RKO (cell line): ENCODE data around the gene FAU.
A peak's percentile ranks its signal among the peaks of the same experiment; 100 is the strongest.
"Not testable (repeated sequence)": the region's sequence is repeated elsewhere in the genome, so short reads cannot be mapped to it uniquely, and the experiment has no call there.

Experiments used
- DNase-seq: peaks from one replicate; pipeline ENCODE4 v3.0.0-alpha.2; 2016; ENCODE audit warnings: low spot score

Gene FAU

DNA sequence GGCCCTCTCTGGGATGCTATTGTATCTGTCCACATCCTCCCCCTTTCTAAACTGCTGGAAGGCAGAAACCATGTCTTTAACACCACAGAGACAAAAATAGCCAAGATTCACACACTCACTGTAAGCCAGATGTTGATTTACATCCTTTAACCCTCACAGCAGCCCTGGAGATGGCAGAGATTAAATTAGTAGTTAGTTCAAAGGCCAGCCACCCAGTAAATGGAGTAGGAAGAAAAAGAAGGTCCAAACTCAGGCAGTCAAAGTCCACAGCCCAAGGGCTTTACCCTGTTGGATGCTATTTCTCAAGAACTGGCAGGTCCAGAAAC, 2.3 kb downstream of the FAU start:
- no peak for DNase-seq

DNA sequence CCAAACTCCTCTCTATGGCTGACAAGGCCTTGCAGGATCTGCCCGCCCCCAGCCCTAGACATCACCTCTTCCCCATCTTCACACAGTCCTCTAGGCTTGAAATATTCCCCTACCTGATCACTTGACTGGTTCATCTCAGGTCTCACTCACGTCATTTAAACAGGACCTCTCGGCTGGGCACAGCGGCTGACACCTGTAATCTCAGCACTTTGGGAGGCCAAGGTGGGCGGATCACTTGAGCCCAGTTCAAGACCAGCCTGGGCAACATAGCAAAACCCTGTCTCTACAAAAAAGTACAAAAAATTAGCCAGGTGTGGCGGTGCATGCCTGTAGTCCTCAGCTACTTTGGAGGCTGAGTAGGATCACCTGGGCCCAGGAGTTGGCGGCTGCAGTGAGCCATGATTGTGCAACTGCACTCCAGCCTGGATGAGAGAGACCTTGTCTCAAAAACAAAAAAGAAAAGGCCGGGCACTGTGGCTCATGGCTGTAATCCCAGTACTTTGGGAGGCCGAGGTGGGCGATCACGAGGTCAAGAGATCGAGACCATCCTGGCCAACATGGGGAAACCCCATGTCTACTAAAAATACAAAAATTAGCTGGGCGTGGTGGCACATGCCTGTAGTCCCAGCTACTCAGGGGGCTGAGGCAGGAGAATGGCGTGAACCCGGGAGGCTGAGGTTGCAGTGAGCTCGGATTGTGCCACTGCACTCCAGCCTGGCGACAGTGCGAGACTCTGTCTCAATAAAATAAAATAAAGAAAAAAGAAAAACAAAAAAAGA, 2.9 kb downstream of the FAU start:
- DNase-seq: not testable (repeated sequence)

- DNase-seq: no peak
Observed at GRCh38 chr11:65118097-65118837, 3.7 kb downstream of the FAU start.

DNA sequence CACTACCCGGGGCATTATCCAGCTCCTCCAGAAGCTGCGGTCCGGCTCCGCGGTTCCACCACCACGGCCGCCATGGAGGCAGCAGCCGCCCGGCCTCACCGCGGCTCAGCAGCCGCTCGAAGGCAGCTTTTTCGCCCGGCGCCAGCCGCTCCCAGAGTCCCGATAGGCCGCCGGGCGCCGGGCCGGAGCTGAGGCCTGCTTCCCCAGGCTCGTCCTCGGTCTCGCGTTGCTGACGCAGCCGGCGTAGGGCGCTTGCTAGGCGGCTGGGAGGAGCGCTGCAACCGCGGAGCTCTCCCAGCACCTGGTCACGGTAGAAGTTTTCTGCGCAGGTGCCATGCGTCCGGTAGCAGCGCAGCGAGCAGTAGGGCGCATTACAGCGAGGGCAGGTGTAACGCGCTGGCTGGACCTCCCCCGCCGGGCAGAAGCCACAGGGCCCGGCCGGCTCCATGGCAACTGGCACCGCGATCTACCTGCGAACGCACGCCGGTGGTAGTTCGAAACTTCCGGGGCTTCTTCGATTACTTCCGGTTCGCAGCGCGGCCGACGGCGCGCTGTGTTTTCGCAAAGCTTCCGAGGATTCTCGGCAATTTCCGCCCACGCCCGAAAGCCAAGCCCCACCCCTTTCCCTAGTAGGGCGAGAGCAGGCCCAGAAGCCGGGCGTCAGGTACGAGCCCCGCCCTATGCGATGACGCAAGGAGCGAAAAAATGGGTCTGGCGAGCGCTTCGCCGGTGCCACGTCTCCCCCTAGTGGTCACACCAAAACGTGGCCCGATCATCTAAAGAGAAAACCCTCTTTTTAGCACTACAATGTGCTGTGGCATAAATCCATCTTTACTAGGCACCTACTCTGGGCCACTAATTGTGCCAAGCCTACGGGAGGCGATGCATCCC, 4.5 kb downstream of the FAU start, which contains the start of gene ZNHIT2:
Gene ZNHIT2 (minus strand): TSS at position 496 of the 891 bp plus-strand sequence. CDS start 48 bp downstream, at position 448.
- peak; percentile 98 for DNase-seq

DNA sequence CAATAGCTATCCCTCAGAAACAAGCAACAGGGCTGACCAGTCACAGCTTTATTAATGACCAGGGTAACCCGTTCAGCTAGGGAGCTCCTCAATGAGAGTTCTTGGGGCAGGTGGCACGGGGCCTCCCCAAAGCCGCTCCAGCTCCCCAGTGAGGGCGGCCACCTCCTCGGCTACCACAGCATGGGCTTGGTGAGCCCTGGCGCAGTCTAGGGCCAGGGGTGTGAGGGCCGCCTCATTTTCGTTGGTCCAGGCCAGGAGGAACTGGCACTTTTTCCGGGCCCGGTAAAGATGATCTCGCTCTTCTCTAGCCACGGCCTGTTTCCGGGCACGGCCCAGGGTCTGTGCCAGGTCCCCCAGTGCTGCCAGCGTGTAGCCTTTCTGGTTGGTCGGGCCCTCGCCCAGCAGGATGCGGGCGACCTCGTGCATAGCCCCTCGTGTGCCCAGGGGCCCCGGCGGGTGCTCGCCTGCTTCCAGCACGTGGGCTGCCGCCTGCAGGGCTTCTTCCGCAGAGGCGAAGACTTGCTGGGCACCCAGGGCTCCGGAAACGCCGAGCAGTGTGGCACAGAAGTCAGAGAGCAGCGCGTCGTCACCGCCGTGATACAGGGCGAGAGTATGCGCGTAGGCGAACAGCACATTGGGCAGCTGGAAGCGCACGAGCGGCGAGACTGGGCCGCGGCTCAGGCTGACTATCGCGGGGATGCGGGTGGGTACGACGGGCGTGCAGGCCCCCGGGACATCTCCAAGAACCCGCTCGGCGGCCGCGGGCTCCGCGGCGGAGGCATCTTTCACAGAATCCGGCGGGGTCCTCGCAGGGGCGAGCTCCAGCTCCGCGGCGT, 5.3 kb downstream of the FAU start:
- DNase-seq: peak; percentile 93

- no peak for DNase-seq
Observed at GRCh38 chr11:65115361-65116082, 6.4 kb downstream of the FAU start.

DNA sequence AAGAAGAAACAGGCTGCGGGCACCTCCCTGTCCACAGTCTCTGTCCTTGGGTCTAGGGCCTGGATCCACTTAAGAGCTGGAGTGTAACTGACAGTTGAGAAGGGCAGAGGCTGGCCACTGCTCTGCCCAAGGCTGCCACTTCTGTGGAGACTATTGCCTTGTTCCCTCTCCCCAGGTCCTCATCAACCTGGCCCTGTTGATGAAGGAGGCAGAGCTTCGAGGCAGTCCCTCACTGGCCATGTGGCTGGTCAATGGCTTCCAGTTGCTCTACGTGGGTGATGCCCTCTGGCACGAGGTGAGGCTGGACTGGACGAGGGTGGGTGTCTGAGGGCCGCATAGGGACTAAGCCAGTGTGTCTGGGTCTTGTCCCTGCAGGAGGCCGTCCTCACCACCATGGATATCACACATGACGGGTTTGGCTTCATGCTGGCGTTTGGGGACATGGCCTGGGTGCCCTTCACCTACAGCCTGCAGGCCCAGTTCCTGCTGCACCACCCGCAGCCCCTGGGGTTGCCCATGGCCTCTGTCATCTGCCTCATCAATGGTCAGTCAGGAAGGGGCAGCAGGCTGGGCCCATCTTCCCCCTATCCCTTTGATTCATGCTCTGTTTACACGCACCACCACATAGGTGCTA, 7.3 kb downstream of the FAU start:
- no peak for DNase-seq

DNA sequence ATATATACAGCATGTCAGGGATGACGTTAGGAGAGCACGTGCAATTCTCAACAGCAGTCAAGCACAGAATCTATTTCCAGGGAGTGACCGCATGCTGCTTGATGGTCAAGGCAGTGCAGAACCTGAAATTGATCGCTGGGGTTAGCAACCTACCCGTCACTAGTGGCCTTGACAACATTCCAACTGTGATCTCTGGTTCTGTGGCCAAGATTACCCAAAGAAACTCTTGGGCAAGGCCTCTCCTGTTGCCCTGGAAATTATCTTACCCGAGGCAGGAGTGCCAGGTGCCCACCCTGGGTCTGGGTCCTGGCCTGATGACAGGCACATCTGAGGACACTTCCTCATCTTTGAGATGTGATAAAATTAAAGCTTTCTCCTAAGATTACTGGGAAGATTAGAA, 8.1 kb downstream of the FAU start:
- DNase-seq: no peak

- DNase-seq: peak; percentile 56
Observed at GRCh38 chr11:65113361-65113756, 8.6 kb downstream of the FAU start.

DNA sequence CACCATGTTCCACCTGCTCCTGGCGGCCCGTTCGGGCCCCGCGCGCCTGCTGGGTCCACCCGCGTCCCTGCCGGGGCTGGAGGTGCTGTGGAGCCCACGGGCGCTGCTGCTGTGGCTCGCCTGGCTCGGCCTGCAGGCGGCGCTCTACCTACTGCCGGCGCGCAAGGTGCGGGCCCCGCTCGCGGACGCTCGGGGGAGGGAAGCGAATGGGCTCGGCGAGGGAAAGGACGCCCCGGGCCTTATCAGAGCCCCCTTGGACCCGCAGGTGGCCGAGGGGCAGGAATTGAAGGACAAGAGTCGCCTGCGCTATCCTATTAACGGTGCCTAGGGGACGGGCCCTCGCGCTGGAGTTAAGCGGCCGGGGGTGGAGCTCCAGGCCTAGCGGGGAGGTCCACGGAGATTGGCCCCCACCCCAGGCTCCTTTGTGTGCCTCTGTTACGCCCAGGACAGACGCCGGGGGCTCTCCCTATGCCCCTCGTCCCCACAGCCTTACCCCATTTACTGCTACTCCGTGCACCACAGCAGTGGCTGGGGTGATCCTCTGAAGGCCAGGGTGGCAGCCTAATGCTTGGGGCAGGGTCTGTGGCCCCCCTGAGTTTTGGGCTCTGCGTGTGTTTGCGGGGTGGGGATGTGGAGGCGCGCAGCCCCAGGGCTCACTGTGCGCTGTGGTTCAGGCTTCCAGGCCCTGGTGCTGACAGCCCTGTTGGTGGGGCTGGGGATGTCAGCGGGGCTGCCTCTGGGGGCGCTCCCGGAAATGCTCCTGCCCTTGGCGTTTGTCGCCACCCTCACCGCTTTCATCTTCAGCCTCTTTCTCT, 9.2 kb downstream of the FAU start:
- DNase-seq: peak; percentile 72

DNA sequence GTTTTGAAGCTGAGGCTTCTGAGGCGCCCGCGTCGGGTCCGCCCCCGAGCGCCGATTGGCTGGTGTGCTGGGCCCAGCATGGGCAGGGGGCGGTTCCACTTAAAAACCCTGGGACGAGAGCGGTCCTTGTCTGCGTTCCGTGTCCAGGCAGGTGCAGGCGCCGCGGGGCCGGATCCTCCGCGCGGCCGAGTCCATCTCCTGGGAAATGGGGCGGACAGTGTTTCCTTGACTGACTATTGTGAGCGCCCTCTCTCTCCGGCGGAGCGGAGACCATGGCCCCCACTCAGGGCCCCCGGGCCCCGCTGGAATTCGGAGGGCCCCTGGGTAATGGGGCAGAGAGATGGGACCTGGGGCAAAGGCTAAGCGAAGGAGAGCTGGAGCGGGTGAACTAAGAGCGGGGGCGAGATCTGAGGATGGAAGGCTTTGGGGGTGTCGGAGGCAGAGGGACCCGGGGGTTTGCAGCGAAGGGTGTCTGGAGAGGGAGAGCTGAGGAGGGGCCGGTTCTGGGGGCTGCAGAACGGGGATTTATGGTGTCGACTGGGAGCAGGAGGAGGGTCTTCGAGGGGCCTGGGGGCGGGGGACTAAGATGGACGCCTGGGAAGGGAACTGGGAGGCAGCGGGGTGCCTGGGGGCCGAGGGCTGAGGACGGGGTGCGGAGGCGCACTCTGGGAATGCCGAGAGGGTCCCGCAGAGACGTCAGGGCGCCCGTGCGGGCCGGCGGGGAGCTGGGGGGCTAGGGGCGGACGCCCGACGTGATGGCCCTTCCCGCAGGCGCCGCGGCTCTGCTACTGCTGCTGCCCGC, 10.0 kb downstream of the FAU start, which contains the start of gene TM7SF2:
Gene TM7SF2 (plus strand): TSS at position 129 of the 802 bp plus-strand sequence. CDS start 144 bp downstream, at position 273.
- DNase-seq: peak; percentile 96

DNA sequence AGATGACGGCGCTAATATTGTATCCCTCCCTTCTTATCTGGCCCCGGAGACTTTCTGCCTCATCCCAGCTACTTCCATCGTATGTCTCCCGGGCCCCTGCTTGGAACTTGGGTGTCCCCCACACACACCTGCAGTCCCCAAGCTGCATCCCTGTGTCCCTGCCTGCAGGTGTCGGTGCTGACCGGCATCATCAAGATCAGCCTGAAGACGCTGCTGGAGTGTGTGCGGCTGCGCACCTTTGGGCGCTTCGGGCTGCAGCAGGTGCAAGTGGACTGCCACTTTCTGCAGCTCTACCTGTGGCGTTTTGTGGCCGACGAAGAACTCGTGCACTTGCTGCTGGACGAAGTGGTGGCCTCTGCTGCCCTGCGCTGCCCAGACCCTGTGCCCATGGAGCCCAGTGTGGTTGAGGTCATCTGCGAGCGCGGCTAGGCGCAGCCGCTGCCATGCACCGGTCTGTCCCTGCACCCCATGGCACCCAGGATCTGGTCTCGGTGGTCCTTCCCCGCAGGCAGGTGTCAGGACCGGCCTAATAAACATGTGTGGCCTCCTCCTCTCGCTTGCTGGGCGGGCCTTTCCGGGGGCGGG, 10.7 kb downstream of the FAU start:
- no peak for DNase-seq

- DNase-seq: peak; percentile 88
Observed at GRCh38 chr11:65110354-65110861, 11.5 kb downstream of the FAU start.

DNA sequence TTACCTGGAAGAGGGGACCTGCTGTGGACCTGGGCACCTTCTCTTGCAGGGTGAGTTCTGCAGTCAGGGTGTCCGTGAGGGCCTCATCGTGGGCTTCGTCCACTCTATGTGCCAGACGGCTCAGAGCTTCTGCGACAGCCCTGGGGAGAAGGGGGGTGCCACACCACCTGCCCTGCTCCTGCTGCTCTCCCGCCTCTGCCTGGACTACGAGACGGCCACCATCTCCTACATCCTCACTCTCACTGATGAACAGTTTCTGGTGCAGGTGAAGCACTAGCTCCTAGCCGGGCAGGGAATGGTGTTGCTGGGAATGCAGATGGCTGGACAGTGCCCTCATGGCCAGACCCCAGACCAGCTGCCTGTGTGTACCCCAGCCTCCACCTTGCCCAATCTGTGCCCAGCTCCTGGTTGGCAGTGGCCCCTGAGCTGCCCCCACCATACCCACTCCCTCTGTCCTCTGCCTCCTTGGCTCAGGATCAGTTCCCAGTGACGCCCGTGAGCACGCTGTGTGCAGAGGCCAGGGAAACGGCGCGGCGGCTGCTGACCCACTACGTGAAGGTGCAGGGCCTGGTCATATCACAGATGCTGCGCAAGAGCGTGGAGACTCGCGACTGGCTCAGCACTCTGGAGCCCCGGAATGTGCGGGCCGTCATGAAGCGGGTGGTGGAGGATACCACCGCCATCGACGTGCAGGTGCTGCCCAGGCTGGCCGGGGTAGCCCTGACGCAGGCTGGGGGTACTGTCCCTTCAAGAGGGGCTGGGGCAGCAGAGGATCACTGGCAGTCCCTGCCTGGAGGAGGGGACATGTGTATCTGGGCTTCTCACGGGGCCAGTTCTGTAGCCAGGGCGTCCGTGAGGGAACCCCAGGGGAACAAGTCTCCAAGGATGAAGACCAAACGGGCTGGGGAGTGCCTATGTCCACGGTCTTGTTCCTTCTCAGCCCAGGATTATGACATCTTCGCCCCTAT, 12.4 kb downstream of the FAU start:
- DNase-seq: no peak

DNA sequence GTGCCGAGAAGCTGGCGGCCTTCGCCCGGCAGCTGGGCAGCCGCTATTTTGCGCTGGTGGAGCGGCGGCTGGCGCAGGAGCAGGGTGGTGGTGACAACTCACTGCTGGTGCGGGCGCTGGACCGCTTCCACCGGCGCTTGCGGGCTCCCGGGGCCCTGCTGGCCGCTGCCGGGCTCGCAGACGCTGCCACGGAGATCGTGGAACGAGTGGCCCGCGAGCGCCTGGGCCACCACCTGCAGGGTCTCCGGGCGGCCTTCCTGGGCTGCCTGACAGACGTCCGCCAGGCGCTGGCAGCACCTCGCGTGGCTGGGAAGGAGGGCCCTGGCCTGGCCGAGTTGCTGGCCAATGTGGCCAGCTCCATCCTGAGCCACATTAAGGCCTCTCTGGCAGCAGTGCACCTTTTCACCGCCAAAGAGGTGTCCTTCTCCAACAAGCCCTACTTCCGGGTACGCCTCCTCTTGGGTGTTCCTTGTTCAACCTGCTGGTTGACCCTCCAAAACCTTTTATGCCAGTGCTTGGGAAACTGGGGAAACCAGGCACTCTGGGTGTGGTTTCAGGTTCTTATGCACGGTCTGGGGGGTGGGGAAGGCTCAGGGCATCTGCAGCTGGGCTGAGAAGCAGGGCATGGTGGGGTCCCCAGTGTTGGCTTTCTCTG, 13.3 kb downstream of the FAU start:
- DNase-seq: no peak
